CD14-positive monocyte (primary cell): Measurements from ENCODE around the gene MAU2. TPM values are rescaled to one million over a fixed set of nuclear protein-coding genes. Genes with fewer than 3 reads are reported as not detected.

Source experiments
- DNase-seq, 3 donors: peaks; one replicate each; pipeline ENCODE4 v3.0.0-alpha.2; 2011 to 2022
- H2AFZ ChIP-seq: 2 replicates; pipeline ENCODE4 v1.6.0; 2012; ENCODE audit warnings: mild to moderate bottlenecking, low read depth, low read length, inconsistent platforms; ENCODE audit not compliant: insufficient read depth, poor library complexity, severe bottlenecking
- H3K27ac ChIP-seq, 2 donors: 1 replicate in 1 of 2; 2 replicates in 1 of 2; pipeline ENCODE4 v1.5.1; 2012 to 2013; ENCODE audit warnings: low read length in 2 of 2, control low read depth in 1 of 2, inconsistent platforms in 1 of 2, low read depth in 1 of 2, mild to moderate bottlenecking in 1 of 2
- H3K27me3 ChIP-seq, 2 donors: one replicate each; pipeline versions ENCODE4 v1.6.0 to v1.6.1; 2011 to 2013; ENCODE audit warnings: low read length in 2 of 2; ENCODE audit not compliant: control insufficient read depth in 2 of 2, insufficient read depth in 2 of 2
- H3K36me3 ChIP-seq, 2 donors: replicated peaks in 1 of 2; 1 replicate in 1 of 2; 2 replicates in 1 of 2; pipeline versions ENCODE4 v1.5.1 to v1.6.1; 2012 to 2013; ENCODE audit warnings: low read length in 2 of 2, control low read depth in 1 of 2, inconsistent platforms in 1 of 2, mild to moderate bottlenecking in 1 of 2; ENCODE audit not compliant: insufficient read depth in 2 of 2, control insufficient read depth in 1 of 2
- H3K4me1 ChIP-seq, 2 donors: 1 replicate in 1 of 2; 2 replicates in 1 of 2; pipeline versions ENCODE4 v1.5.1 to v1.6.1; 2012 to 2013; ENCODE audit warnings: low read length in 2 of 2, control low read depth in 1 of 2, inconsistent platforms in 1 of 2, mild to moderate bottlenecking in 1 of 2, moderate library complexity in 1 of 2; ENCODE audit not compliant: insufficient read depth in 2 of 2, control insufficient read depth in 1 of 2
- H3K4me2 ChIP-seq: replicated peaks from 2 replicates; pipeline ENCODE3; 2012; ENCODE audit warnings: low read length, moderate library complexity, mild to moderate bottlenecking; ENCODE audit not compliant: poor library complexity, severe bottlenecking; ENCODE audit errors: extremely low read depth
- H3K4me3 ChIP-seq, 3 experiments: fragments of 200-600 bp in 1 of 3; sonication (generic) in 1 of 3; replicated peaks in 1 of 3; 1 replicate in 2 of 3; 2 replicates in 1 of 3; pipeline ENCODE4 v1.5.1; 2011 to 2013; ENCODE audit warnings: low read length in 3 of 3, mild to moderate bottlenecking in 3 of 3, control low read depth in 2 of 3, low read depth in 2 of 3, inconsistent platforms in 1 of 3, moderate library complexity in 1 of 3
- H3K79me2 ChIP-seq: 2 replicates; pipeline ENCODE4 v1.6.0; 2012; ENCODE audit warnings: mild to moderate bottlenecking, control low read depth, inconsistent platforms, low read length, moderate library complexity; ENCODE audit not compliant: insufficient read depth
- H3K9ac ChIP-seq: 2 replicates; pipeline ENCODE4 v1.6.0; 2017; ENCODE audit warnings: low read length, mild to moderate bottlenecking; ENCODE audit not compliant: insufficient read depth, poor library complexity, severe bottlenecking
- H3K9me3 ChIP-seq, 2 donors: replicated peaks in 1 of 2; 1 replicate in 1 of 2; 2 replicates in 1 of 2; pipeline versions ENCODE4 v1.5.1 to v1.6.1; 2012 to 2013; ENCODE audit warnings: low read length in 2 of 2, control low read depth in 1 of 2; ENCODE audit not compliant: control insufficient read depth in 1 of 2, insufficient read depth in 1 of 2
- H4K20me1 ChIP-seq: 2 replicates; pipeline ENCODE4 v1.6.0; 2012; ENCODE audit warnings: mild to moderate bottlenecking, low read length, control low read depth, moderate library complexity; ENCODE audit not compliant: insufficient read depth
- H3K27ac Mint-ChIP-seq, 7 donors: one replicate each; pipeline ENCODE4 v1.8.0; 2020; ENCODE audit warnings: mild to moderate bottlenecking in 7 of 7, mixed read lengths in 7 of 7, moderate library complexity in 6 of 7, inconsistent platforms in 2 of 7
- H3K27me3 Mint-ChIP-seq, 3 donors: one replicate each; pipeline ENCODE4 v1.8.0; 2021 to 2022; ENCODE audit warnings: low read depth in 3 of 3, mild to moderate bottlenecking in 3 of 3, mixed read lengths in 3 of 3, moderate library complexity in 3 of 3, inconsistent platforms in 1 of 3
- H3K36me3 Mint-ChIP-seq, 2 donors: one replicate each; pipeline ENCODE4 v1.8.0; 2020; ENCODE audit warnings: mixed read lengths in 2 of 2, inconsistent platforms in 1 of 2, mild to moderate bottlenecking in 1 of 2
- H3K4me1 Mint-ChIP-seq: one replicate; pipeline ENCODE4 v1.8.0; 2020; ENCODE audit warnings: mild to moderate bottlenecking, mixed read lengths
- H3K4me3 Mint-ChIP-seq, 2 donors: one replicate each; pipeline ENCODE4 v1.8.0; 2020; ENCODE audit warnings: mild to moderate bottlenecking in 2 of 2, mixed read lengths in 2 of 2, moderate library complexity in 1 of 2
- H3K9me3 Mint-ChIP-seq, 7 donors: one replicate each; pipeline ENCODE4 v1.8.0; 2020 to 2022; ENCODE audit warnings: mixed read lengths in 7 of 7, mild to moderate bottlenecking in 6 of 7, moderate library complexity in 6 of 7, inconsistent platforms in 2 of 7
- CTCF ChIP-seq: fragments of 200-600 bp; IDR thresholded peaks from one replicate; pipeline ENCODE4 v1.8.0; 2022; ENCODE audit warnings: antibody characterized with exemption, mild to moderate bottlenecking
- WGBS: methylation state at CpG from one replicate; pipeline ENCODE4 v1.1.5; 2013; ENCODE audit warnings: missing lambda C conversion rate; ENCODE audit not compliant: insufficient coverage; 5-methylcytosine and 5-hydroxymethylcytosine counted together
- intact Hi-C, 2 donors: fragments of 100-400 bp; cut with micrococcal nuclease; formaldehyde crosslinking; loops; one replicate each; pipeline versions ENCODE4 v1.15.0 to v1.15.1; 2023
- polyA plus RNA-seq, 3 donors: library from polyadenylated mRNA; depleted of rRNA in 1 of 3; unstranded in 2 of 3; stranded (reverse) in 1 of 3; fragments of 300-500 nt in 2 of 3; fragments of >200 nt in 1 of 3; fragmentation: Illumina TruSeq in 2 of 3; gene quantifications; 1 replicate in 2 of 3; 2 replicates in 1 of 3; pipeline ENCODE4 v1.2.3, GENCODE V29; 2012 to 2021

Gene MAU2
- polyA plus RNA-seq, 3 donors, result 7.4 to 68.4 (median 14.5) TPM

- Mint-ChIP-seq H3K4me3 (no peak overlapping the region), H3K9me3 (no peaks in the 10 kb centered on the region), H3K36me3 (peaks cover 70 to 100% of the 10 kb centered on the region in 2 donors), H3K27me3 (peaks cover 0 to 1% (median 0%) of the 10 kb centered on the region in 3 donors), H3K4me1 (no peaks in the 10 kb centered on the region), H3K27ac (peak overlapping the region in 1 of 7 donors; percentile 56)
- Histone ChIP-seq H3K9ac (no peak overlapping the region), H3K36me3 (peaks cover 84 to 100% of the 10 kb centered on the region in 2 donors), H3K4me1 (no peaks in the 10 kb centered on the region), H2AFZ (no peak overlapping the region), H3K9me3 (no peaks in the 10 kb centered on the region), H3K4me2 (no peak overlapping the region), H3K79me2 (no peaks in the 10 kb centered on the region), H3K4me3 (no peak overlapping the region), H4K20me1 (peaks cover 3% of the 10 kb centered on the region), H3K27me3 (no peaks in the 10 kb centered on the region), H3K27ac (no peak overlapping the region)
- TF ChIP-seq CTCF, result no peak
- intact Hi-C loops, result no loop called here
- 100% methylated on average over 7 of the region's 8 CpGs for WGBS
- DNase-seq, result no peak
These were observed 32.2 kb downstream of the MAU2 start for GRCh38 chr19:19352823-19353222.

- Histone ChIP-seq H3K36me3 (peaks cover 75 to 88% of the 10 kb centered on the region in 2 donors), H3K4me2 (no peak overlapping the region), H3K79me2 (no peaks in the 10 kb centered on the region), H3K4me1 (no peaks in the 10 kb centered on the region), H3K9ac (no peak overlapping the region), H3K4me3 (no peak overlapping the region), H3K9me3 (no peaks in the 10 kb centered on the region), H4K20me1 (peaks cover 3% of the 10 kb centered on the region), H3K27ac (no peak overlapping the region), H3K27me3 (no peaks in the 10 kb centered on the region), H2AFZ (no peak overlapping the region)
- intact Hi-C loops, result no loop called here
- Mint-ChIP-seq H3K36me3 (peaks cover 65 to 94% of the 10 kb centered on the region in 2 donors), H3K9me3 (no peaks in the 10 kb centered on the region), H3K4me1 (no peaks in the 10 kb centered on the region), H3K27ac (no peak overlapping the region), H3K4me3 (no peak overlapping the region), H3K27me3 (peaks cover 0 to 1% (median 0%) of the 10 kb centered on the region in 3 donors)
- DNase-seq, result no peak
- TF ChIP-seq CTCF, result no peak
- WGBS, result 100% methylated on average over 4 of the region's 5 CpGs
These were observed 33.4 kb downstream of the MAU2 start for GRCh38 chr19:19354007-19354406.
